Spleen (tissue), 11 donors: ENCODE measurements around the gene HJURP. TPM values are rescaled to one million over a fixed set of nuclear protein-coding genes. Genes with fewer than 3 reads are reported as not detected.

Experiments
- DNase-seq: peaks from one replicate; pipeline ENCODE4 v3.0.0-alpha.2; 2020
- H3K27ac ChIP-seq, 8 donors: fragments of 200-600 bp; sonication (generic) in 7 of 8; 1 replicate in 4 of 8; 2 replicates in 4 of 8; pipeline versions ENCODE4 v1.5.0 to v1.8.0; 2016 to 2021; ENCODE audit warnings: inconsistent platforms in 4 of 8, mild to moderate bottlenecking in 4 of 8, moderate library complexity in 1 of 8
- H3K27me3 ChIP-seq, 7 donors: fragments of 200-600 bp; sonication (generic) in 6 of 7; replicated peaks in 1 of 7; 1 replicate in 4 of 7; 2 replicates in 3 of 7; pipeline versions ENCODE4 v1.5.0 to v1.8.0; 2016 to 2021; ENCODE audit warnings: inconsistent platforms in 3 of 7, mild to moderate bottlenecking in 1 of 7
- H3K36me3 ChIP-seq, 6 donors: fragments of 200-600 bp; sonication (generic) in 5 of 6; 1 replicate in 4 of 6; 2 replicates in 2 of 6; pipeline versions ENCODE4 v1.5.0 to v1.8.0; 2016 to 2021; ENCODE audit warnings: inconsistent platforms in 2 of 6
- H3K4me1 ChIP-seq, 6 donors: fragments of 200-600 bp; sonication (generic) in 5 of 6; 1 replicate in 3 of 6; 2 replicates in 3 of 6; pipeline versions ENCODE4 v1.5.0 to v1.8.0; 2016 to 2021; ENCODE audit warnings: inconsistent platforms in 3 of 6
- H3K4me3 ChIP-seq, 8 donors: fragments of 200-600 bp; sonication (generic) in 7 of 8; 1 replicate in 4 of 8; 2 replicates in 4 of 8; pipeline versions ENCODE4 v1.5.0 to v1.8.0; 2016 to 2021; ENCODE audit warnings: inconsistent platforms in 4 of 8, mild to moderate bottlenecking in 4 of 8, moderate library complexity in 2 of 8
- H3K9me3 ChIP-seq, 8 donors: fragments of 200-600 bp; sonication (generic) in 7 of 8; 1 replicate in 4 of 8; 2 replicates in 4 of 8; pipeline versions ENCODE4 v1.5.0 to v1.8.0; 2016 to 2021; ENCODE audit warnings: inconsistent platforms in 4 of 8
- POLR2A ChIP-seq, 3 donors: fragments of 450-650 bp; IDR thresholded peaks; one replicate each; pipeline ENCODE4 v1.5.1; 2017; ENCODE audit warnings: antibody characterized with exemption in 3 of 3, mild to moderate bottlenecking in 1 of 3
- POLR2AphosphoS5 ChIP-seq, 3 donors: sonication (generic); formaldehyde crosslinking; IDR thresholded peaks; one replicate each; pipeline ENCODE4 v1.5.1; 2017; ENCODE audit warnings: antibody characterized with exemption in 3 of 3
- WGBS, 5 donors: extraction: QIAGEN DNeasy Blood & Tissue Kit in 3 of 5; methylation state at CpG; one replicate each; pipeline versions ENCODE4 v1.1.5 to v1.1.7; 2013 to 2018; 5-methylcytosine and 5-hydroxymethylcytosine counted together
- intact Hi-C: fragments of 100-400 bp; cut with DNase I; formaldehyde crosslinking; loops from one replicate; pipeline ENCODE4 v1.15.0; 2023; ENCODE audit warnings: low total_unique reads
- polyA plus RNA-seq, 3 donors: library from polyadenylated mRNA; stranded (reverse); fragments of 200-250 nt; gene quantifications; one replicate each; pipeline ENCODE4 v1.2.1, GENCODE V29; 2013
- total RNA-seq, 7 donors: library from RNA; depleted of rRNA in 3 of 7; stranded (reverse); fragments of >200 nt in 3 of 7; fragmentation: NEBNext Ultra II Directional in 4 of 7; extraction: Animal tissue kit (Norgen Biotek cat#: 25700) in 4 of 7; gene quantifications; one replicate each; pipeline versions ENCODE4 v1.1.0 to v1.2.1, GENCODE V29; 2016 to 2021
- TF ChIP-seq, protein P1 (sequence below), 11 experiments: fragments of 200-600 bp in 7 of 11; fragments of 450-650 bp in 4 of 11; sonication (generic) in 4 of 11; IDR thresholded peaks in 8 of 11; conservative IDR thresholded peaks in 3 of 11; 1 replicate in 7 of 11; 2 replicates in 4 of 11; pipeline versions ENCODE4 v1.4.0 to v1.8.0; 2016 to 2021; ENCODE audit warnings: antibody characterized with exemption in 11 of 11, inconsistent platforms in 4 of 11, mild to moderate bottlenecking in 1 of 11
- donor health status: healthy with polysubstance abuse.
- donor health status: DM: no; HTN: no; CAD: no; lungs with moderate emphysema.
- donor health status: DM: no; HTN: no; CAD: no.
- donor health status: Bipolar disorder and iron deficiency.
- donor health status: healthy.
- donor health status: DM: no; HTN: no; CAD: no.
- donor health status: DM: yes; HTN: yes; CAD: no.

Gene HJURP
- total and polyA plus RNA-seq, 10 donors, result 1.4 to 7.4 (median 5.2) TPM

GRCh38 chr2:233796254-233796653 lies 58.1 kb downstream of the HJURP start:
- Histone ChIP-seq H3K9me3 (no peaks in the 10 kb centered on the region), H3K27me3 (peaks cover 0 to 19% (median 0%) of the 10 kb centered on the region in 7 donors), H3K4me1 (no peaks in the 10 kb centered on the region), H3K27ac (no peak overlapping the region), H3K36me3 (no peaks in the 10 kb centered on the region), H3K4me3 (no peak overlapping the region)
- 85 to 96% (median 89%) methylated on average over 8 to 9 of the region's 9 CpGs for WGBS, 5 donors
- peak; percentile 39 for DNase-seq
- TF ChIP-seq, protein P1, sequence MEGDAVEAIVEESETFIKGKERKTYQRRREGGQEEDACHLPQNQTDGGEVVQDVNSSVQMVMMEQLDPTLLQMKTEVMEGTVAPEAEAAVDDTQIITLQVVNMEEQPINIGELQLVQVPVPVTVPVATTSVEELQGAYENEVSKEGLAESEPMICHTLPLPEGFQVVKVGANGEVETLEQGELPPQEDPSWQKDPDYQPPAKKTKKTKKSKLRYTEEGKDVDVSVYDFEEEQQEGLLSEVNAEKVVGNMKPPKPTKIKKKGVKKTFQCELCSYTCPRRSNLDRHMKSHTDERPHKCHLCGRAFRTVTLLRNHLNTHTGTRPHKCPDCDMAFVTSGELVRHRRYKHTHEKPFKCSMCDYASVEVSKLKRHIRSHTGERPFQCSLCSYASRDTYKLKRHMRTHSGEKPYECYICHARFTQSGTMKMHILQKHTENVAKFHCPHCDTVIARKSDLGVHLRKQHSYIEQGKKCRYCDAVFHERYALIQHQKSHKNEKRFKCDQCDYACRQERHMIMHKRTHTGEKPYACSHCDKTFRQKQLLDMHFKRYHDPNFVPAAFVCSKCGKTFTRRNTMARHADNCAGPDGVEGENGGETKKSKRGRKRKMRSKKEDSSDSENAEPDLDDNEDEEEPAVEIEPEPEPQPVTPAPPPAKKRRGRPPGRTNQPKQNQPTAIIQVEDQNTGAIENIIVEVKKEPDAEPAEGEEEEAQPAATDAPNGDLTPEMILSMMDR (IDR thresholded peaks at IDR 0.05 in 8 of 11, conservative IDR thresholded peaks at IDR 0.05 in 3 of 11), result no peak
- no peak for TF ChIP-seq POLR2A (IDR thresholded peaks at IDR 0.05)
- TF ChIP-seq POLR2AphosphoS5 (IDR thresholded peaks at IDR 0.05), result no peak
- intact Hi-C loops, result no loop called here

DNA sequence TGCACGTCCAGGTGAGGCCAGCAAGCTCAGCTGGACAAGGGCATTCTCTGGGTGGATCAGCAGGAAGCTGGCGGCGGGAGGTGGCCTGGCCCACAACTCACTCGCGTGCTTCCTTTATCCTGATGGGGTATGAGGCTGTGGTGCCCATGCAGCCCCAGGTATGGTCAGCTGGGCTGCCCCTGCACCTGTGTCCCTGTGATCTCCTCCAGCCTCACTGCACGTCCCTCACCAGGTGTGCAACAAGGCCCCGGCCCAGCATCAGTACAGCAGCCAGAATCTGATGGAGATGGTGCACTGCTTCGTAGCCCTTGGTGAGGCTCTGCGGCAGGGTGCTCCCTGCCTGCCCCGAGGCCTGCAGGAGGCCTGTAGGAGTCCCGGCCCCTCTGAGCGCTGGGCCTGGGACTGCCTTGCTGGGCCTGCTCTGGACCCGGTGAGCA lies 58.6 kb downstream of the HJURP start:
- H3K27me3 ChIP-seq, result peaks cover 0 to 19% (median 0%) of the 10 kb centered on the region in 7 donors
- intact Hi-C loops, result no loop called here
- DNase-seq, result peak; percentile 49
- no peak for TF ChIP-seq POLR2A (IDR thresholded peaks at IDR 0.05)
- TF ChIP-seq, protein P1 (IDR thresholded peaks at IDR 0.05 in 8 of 11, conservative IDR thresholded peaks at IDR 0.05 in 3 of 11), result no peak
- no peak for TF ChIP-seq POLR2AphosphoS5 (IDR thresholded peaks at IDR 0.05)
- H3K36me3 ChIP-seq, result no peaks in the 10 kb centered on the region
- H3K4me3 ChIP-seq, result no peak overlapping the region
- H3K9me3 ChIP-seq, result no peaks in the 10 kb centered on the region
- WGBS, 5 donors, result 92 to 95% (median 94%) methylated on average over 10 to 13 of the region's 13 CpGs
- H3K27ac ChIP-seq, result no peak overlapping the region
- no peaks in the 10 kb centered on the region for H3K4me1 ChIP-seq

DNA sequence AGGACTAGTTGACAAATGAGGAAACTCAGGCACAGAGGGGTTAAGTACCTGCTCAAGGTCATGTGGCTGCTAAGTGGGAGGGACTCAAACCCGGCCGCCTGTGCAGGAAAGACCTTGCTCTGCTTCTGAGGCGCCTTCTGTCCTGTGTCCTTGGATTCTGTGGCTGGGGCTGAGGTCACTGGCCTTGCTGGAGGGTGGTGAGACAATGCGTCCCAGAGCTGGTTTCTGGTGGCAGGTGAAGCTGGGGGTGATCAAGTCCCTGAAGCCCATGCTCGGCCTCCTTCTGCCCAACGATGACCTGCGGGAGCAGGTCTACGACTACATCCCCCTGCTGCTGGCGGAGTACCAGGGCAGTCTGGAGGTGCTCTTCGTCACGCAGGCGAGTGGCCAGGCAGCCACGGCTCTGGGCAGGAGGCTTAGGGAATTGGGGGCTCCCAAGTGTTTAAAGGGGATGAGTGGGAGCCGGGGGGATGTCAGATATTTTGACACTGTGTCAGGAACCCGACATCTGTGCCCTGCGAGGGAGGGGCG lies 60.1 kb downstream of the HJURP start:
- TF ChIP-seq POLR2AphosphoS5 (IDR thresholded peaks at IDR 0.05) (no peak), POLR2A (IDR thresholded peaks at IDR 0.05) (no peak)
- TF ChIP-seq, protein P1 (IDR thresholded peaks at IDR 0.05 in 8 of 11, conservative IDR thresholded peaks at IDR 0.05 in 3 of 11), result no peak
- no peak overlapping the region for H3K27ac ChIP-seq
- no peaks in the 10 kb centered on the region for H3K9me3 ChIP-seq
- peaks cover 0 to 14% (median 0%) of the 10 kb centered on the region in 7 donors for H3K27me3 ChIP-seq
- no peak overlapping the region for H3K4me3 ChIP-seq
- 67 to 78% (median 76%) methylated on average over 16 to 17 of the region's 17 CpGs for WGBS, 5 donors
- intact Hi-C loops, result no loop called here
- DNase-seq, result peak; percentile 64
- no peaks in the 10 kb centered on the region for H3K36me3 ChIP-seq
- no peaks in the 10 kb centered on the region for H3K4me1 ChIP-seq

DNA sequence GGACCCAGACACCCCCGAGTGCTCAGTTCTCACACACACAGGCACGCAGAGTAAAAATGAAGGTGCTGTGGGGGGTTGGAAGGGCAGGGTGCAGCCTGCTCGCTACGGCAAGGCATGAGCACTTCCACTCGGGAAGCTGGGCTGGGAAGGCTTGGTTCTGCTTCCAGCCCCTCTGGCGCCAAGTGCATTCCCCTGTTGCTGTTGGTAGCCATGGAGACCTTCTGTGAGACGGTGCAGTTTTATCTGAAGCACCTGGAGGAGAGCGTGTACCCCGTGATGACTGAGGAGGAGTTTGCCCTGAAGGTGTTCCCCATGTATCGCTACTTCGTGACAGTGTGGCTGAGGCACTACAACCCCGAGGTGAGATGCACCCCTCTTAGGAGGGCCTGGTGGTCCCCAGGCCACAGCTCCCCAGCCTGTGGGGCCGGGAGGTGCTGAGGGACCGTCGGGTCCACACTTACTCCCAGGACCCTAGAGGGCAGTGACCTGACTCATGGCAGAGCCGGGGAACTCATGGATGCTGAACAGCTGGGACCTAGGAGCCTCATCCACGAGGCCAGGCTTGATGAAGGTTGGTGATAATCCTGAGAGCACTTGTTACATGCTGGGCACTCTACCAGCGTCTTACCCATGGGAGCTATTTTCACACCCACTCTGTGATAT lies 60.7 kb downstream of the HJURP start:
- peak; percentile 61 for DNase-seq
- no peak overlapping the region for H3K27ac ChIP-seq
- H3K36me3 ChIP-seq, result no peaks in the 10 kb centered on the region
- WGBS, 5 donors, result 78 to 85% (median 82%) methylated on average over 4 to 18 of the region's 18 CpGs
- H3K4me1 ChIP-seq, result no peaks in the 10 kb centered on the region
- peaks cover 0 to 14% (median 0%) of the 10 kb centered on the region in 7 donors for H3K27me3 ChIP-seq
- no peak overlapping the region for H3K4me3 ChIP-seq
- TF ChIP-seq, protein P1 (IDR thresholded peaks at IDR 0.05 in 8 of 11, conservative IDR thresholded peaks at IDR 0.05 in 3 of 11), result no peak
- TF ChIP-seq POLR2A (IDR thresholded peaks at IDR 0.05), result no peak
- no peak for TF ChIP-seq POLR2AphosphoS5 (IDR thresholded peaks at IDR 0.05)
- H3K9me3 ChIP-seq, result no peaks in the 10 kb centered on the region
- intact Hi-C loops, result no loop called here
